BE2C (cell line): ENCODE data around the gene LRP5.
"Not testable (repeated sequence)": the region's sequence is repeated elsewhere in the genome, so short reads cannot be mapped to it uniquely, and the experiment has no call there.

Source experiments
- DNase-seq: peaks from one replicate; pipeline ENCODE4 v3.0.0-alpha.2; 2020
- H3K27me3 ChIP-seq: fragments of 250-450 bp; sonication (Bioruptor Pico); 2 replicates; pipeline ENCODE4 v1.5.1; 2020; ENCODE audit warnings: mild to moderate bottlenecking
- H3K36me3 ChIP-seq: fragments of 250-450 bp; sonication (Bioruptor Pico); 2 replicates; pipeline ENCODE4 v1.5.1; 2020; ENCODE audit warnings: mild to moderate bottlenecking
- H3K4me1 ChIP-seq: fragments of 250-450 bp; sonication (Bioruptor Pico); 2 replicates; pipeline ENCODE4 v1.5.1; 2020
- H3K4me3 ChIP-seq: 2 replicates; pipeline ENCODE4 v1.5.1; 2011; ENCODE audit warnings: low read depth, low read length
- H3K9me3 ChIP-seq: fragments of 250-450 bp; sonication (Bioruptor Pico); 2 replicates; pipeline ENCODE4 v1.5.1; 2020
- TF ChIP-seq, protein P1 (sequence below): IDR thresholded peaks from 2 replicates; pipeline ENCODE4 v1.5.1; 2012; ENCODE audit warnings: mild to moderate bottlenecking, low read depth, low read length

LRP5 gene

DNA sequence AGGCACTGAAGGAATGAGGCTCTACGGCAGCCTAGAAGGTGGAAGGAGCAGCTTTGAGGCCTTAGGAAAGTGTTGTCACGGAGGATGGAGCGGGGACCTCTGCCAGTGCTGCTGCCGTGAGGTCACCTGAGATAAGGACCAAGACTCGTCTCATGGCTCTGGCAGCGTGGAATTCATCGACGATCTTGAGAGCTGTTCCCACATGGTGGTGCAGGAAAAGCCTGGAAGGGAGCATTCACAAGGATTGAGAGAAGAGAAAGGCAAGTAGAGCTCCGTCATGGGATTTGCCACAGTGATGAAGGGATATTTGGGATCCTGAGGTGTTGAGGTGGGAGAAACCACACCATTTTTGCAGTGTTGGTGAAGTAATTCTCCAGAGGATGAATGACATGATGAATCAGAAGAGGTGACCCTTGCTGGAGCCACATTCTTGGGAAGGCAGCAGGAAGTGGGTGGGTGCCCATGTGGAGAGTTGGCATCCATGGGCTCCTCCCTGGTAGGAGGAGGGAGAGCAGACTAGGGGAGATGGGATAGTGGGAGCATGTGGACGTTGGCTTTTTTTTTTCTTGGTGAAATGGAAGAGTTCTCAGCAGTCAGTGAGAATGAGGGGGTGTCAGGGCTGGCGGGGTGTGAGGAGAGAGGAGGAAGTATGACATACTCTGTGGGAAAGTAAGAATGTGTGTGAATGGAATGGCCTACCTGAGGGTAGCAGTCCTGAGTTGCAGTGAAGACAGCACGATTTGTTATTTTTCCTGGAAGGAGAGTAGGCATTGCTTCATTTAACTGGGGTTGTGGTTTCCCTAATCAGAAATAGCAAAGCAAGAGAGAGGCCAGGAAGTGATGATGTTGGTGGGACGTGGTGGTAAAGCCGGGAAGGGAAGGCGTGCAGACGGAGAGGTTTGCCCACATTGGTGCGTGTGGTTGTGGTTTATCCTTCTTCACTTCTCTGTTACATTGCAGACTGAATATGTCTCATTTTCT lies 159.3 kb downstream of the LRP5 start:
- peaks cover 26% of the 10 kb centered on the region for H3K36me3 ChIP-seq
- H3K27me3 ChIP-seq: no peaks in the 10 kb centered on the region
- no peak for DNase-seq
- H3K4me3 ChIP-seq: no peak overlapping the region
- H3K4me1 ChIP-seq: peaks cover 12% of the 10 kb centered on the region
- TF ChIP-seq, protein P1, sequence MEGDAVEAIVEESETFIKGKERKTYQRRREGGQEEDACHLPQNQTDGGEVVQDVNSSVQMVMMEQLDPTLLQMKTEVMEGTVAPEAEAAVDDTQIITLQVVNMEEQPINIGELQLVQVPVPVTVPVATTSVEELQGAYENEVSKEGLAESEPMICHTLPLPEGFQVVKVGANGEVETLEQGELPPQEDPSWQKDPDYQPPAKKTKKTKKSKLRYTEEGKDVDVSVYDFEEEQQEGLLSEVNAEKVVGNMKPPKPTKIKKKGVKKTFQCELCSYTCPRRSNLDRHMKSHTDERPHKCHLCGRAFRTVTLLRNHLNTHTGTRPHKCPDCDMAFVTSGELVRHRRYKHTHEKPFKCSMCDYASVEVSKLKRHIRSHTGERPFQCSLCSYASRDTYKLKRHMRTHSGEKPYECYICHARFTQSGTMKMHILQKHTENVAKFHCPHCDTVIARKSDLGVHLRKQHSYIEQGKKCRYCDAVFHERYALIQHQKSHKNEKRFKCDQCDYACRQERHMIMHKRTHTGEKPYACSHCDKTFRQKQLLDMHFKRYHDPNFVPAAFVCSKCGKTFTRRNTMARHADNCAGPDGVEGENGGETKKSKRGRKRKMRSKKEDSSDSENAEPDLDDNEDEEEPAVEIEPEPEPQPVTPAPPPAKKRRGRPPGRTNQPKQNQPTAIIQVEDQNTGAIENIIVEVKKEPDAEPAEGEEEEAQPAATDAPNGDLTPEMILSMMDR: no peak
- no peaks in the 10 kb centered on the region; the same call in 1 of the 2 replicates for H3K9me3 ChIP-seq

DNA sequence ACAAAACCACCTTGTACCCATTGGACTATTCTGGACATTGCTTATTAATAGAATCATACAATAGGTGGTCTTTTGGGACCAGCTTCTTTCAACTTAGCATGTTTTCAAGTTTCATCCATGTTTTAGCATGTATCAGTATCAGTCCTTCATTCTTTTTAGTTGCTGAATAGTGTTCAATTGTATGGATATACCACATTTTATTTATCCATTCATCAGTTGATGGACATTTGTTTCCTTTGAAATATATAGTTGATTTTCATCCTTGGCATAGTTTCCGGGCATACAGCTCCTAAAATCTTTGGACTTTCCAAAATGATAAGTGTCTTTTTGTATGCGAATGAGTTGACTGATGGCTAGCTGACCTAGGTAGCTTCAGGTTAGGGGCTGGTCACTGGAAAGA lies 160.4 kb downstream of the LRP5 start:
- no peak overlapping the region for H3K4me3 ChIP-seq
- TF ChIP-seq, protein P1: no peak
- DNase-seq: no peak
- peaks cover 12% of the 10 kb centered on the region for H3K4me1 ChIP-seq
- H3K36me3 ChIP-seq: peaks cover 26% of the 10 kb centered on the region
- no peaks in the 10 kb centered on the region for H3K27me3 ChIP-seq
- H3K9me3 ChIP-seq: no peaks in the 10 kb centered on the region; the same call in 1 of the 2 replicates

DNA sequence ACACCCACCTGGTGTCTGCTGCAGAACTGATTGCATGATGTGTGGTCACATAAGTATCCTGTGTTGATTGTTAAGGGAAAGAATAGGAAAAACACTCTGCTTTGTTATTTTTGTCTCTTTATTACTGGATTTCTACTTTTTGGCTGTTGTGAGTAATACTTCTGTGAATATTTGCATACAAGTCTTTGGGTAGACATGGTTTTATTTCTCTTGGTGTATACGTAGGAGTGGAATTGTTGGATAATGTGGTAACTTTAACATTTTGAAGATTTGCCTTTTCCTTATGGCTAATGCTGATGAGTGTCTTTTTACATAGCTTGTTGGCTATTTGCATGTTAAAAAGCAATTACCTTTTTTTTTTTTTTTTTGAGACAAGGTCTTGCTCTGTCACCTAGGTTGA lies 161.3 kb downstream of the LRP5 start:
- TF ChIP-seq, protein P1: no peak
- no peak for DNase-seq
- Histone ChIP-seq H3K36me3 (peaks cover 27% of the 10 kb centered on the region), H3K9me3 (peaks cover 3% of the 10 kb centered on the region), H3K4me3 (no peak overlapping the region), H3K4me1 (peaks cover 6% of the 10 kb centered on the region), H3K27me3 (no peaks in the 10 kb centered on the region)

DNA sequence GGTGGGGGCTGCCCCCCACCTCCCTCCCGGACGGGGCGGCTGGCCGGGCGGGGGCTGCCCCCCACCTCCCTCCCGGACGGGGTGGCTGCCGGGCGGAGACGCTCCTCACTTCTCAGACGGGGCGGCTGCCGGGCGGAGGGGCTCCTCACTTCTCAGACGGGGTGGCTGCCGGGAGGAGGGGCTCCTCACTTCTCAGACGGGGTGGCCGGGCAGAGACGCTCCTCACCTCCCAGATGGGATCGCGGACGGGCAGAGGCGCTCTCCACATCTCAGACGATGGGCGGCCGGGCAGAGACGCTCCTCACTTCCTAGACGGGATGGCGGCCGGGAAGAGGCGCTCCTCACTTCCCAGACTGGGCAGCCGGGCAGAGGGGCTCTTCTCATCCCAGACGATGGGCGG lies 163.2 kb downstream of the LRP5 start:
- not testable (repeated sequence) for H3K4me1 ChIP-seq, H3K27me3 ChIP-seq, H3K9me3 ChIP-seq, H3K4me3 ChIP-seq, DNase-seq
- peaks cover 38% of the 10 kb centered on the region for H3K36me3 ChIP-seq

- Histone ChIP-seq H3K4me3 (no peak overlapping the region), H3K9me3 (peaks cover 7% of the 10 kb centered on the region), H3K27me3 (no peaks in the 10 kb centered on the region), H3K36me3 (peaks cover 24% of the 10 kb centered on the region), H3K4me1 (no peaks in the 10 kb centered on the region)
- TF ChIP-seq, protein P1: no peak
- DNase-seq: no peak
Observed at GRCh38 chr11:68479390-68479789, 167.0 kb downstream of the LRP5 start.

GRCh38 chr11:68480193-68480592 lies 167.8 kb downstream of the LRP5 start:
- TF ChIP-seq, protein P1: no peak
- H3K4me1 ChIP-seq: no peaks in the 10 kb centered on the region
- H3K9me3 ChIP-seq: peaks cover 7% of the 10 kb centered on the region
- H3K27me3 ChIP-seq: no peaks in the 10 kb centered on the region
- H3K4me3 ChIP-seq: no peak overlapping the region
- peaks cover 24% of the 10 kb centered on the region for H3K36me3 ChIP-seq
- DNase-seq: no peak
